Hepatic stellate cell (primary cell): ENCODE data around the gene CAVIN2.
A peak's percentile ranks its signal among the peaks of the same experiment; 100 is the strongest.

Experiments
- DNase-seq: peaks from one replicate; pipeline ENCODE4 v3.0.0; 2011; ENCODE audit warnings: low spot score

The CAVIN2 gene

GRCh38 chr2:191846515-191847476 lies at the start of gene CAVIN2:
TSS of gene CAVIN2 (minus strand) at chr2:191847088. CDS start at chr2:191846925, 163 bp downstream.
- peak; percentile 55 for DNase-seq

GRCh38 chr2:191895743-191896142 lies 48.9 kb upstream of the CAVIN2 start:
- DNase-seq = no peak

GRCh38 chr2:191895195-191895594 lies 48.3 kb upstream of the CAVIN2 start:
- no peak for DNase-seq

- peak; percentile 51 for DNase-seq
These were observed 47.8 kb upstream of the CAVIN2 start for GRCh38 chr2:191894681-191895147.

GRCh38 chr2:191892391-191892790 lies 45.5 kb upstream of the CAVIN2 start:
- DNase-seq = no peak

GRCh38 chr2:191891656-191892055 lies 44.8 kb upstream of the CAVIN2 start:
- DNase-seq = no peak

GRCh38 chr2:191889931-191890330 lies 43.0 kb upstream of the CAVIN2 start:
- no peak for DNase-seq

GRCh38 chr2:191888400-191889166 lies 41.7 kb upstream of the CAVIN2 start:
- no peak for DNase-seq

- DNase-seq = no peak
These were observed 38.8 kb upstream of the CAVIN2 start for GRCh38 chr2:191885650-191886049.

- DNase-seq = no peak
These were observed 38.2 kb upstream of the CAVIN2 start for GRCh38 chr2:191885098-191885497.

- no peak for DNase-seq
These were observed 35.3 kb upstream of the CAVIN2 start for GRCh38 chr2:191881982-191882816.

- peak; percentile 42 for DNase-seq
These were observed 31.8 kb upstream of the CAVIN2 start for GRCh38 chr2:191878548-191879279.

GRCh38 chr2:191877875-191878274 lies 31.0 kb upstream of the CAVIN2 start:
- no peak for DNase-seq

- no peak for DNase-seq
These were observed 29.0 kb upstream of the CAVIN2 start for GRCh38 chr2:191875859-191876258.

- DNase-seq = no peak
These were observed 23.9 kb upstream of the CAVIN2 start for GRCh38 chr2:191870744-191871143.

- no peak for DNase-seq
These were observed 22.9 kb upstream of the CAVIN2 start for GRCh38 chr2:191869781-191870180.

- no peak for DNase-seq
These were observed 22.3 kb upstream of the CAVIN2 start for GRCh38 chr2:191869178-191869577.

GRCh38 chr2:191867507-191867847 lies 20.6 kb upstream of the CAVIN2 start:
- DNase-seq = no peak

- peak; percentile 58 for DNase-seq
These were observed 20.0 kb upstream of the CAVIN2 start for GRCh38 chr2:191866675-191867506.

GRCh38 chr2:191866195-191866594 lies 19.3 kb upstream of the CAVIN2 start:
- no peak for DNase-seq
